ENCODE results near the gene GRM4.

The GRM4 gene

GRCh38 chr6:33997265-33997664 is 148.6 kb downstream of the GRM4 start:
- H3K27me3 ChIP-seq (replicated peaks; ENCODE audit: control insufficient read depth, insufficient read depth, low read length, poor library complexity, severe bottlenecking): no peaks in the 10 kb centered on the region
- DNase-seq: no peak
- H3K9me3 ChIP-seq (ENCODE audit: control insufficient read depth, low read length): no peaks in the 10 kb centered on the region
- H3K4me1 ChIP-seq (ENCODE audit: control insufficient read depth, insufficient read depth, low read length, poor library complexity, severe bottlenecking): no peaks in the 10 kb centered on the region
- H3K36me3 ChIP-seq (ENCODE audit: control insufficient read depth, insufficient read depth, low read length): no peaks in the 10 kb centered on the region
- H3K4me3 ChIP-seq (ENCODE audit: insufficient read depth, low read depth, low read length, poor library complexity, severe bottlenecking): no peak overlapping the region
- H3K27ac ChIP-seq (ENCODE audit: insufficient read depth, low read length, poor library complexity, severe bottlenecking): no peak overlapping the region

DNA sequence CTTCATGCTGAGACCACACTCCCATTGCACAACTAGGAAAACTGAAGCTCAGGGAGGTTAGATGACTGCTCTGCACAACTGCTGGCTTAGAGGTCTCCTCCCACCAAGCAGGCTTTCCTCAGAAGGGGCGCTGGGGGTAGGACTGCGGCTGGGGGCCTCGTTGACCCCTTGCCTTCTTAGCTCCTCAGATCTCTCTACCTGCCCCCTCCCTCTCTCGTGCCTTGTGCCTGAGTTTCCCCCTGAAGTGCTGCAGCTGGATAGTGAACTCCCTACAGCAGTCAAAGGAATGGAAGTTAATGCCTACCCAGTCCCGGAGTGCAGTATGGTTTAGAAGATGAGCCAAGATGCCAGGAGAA is 149.8 kb downstream of the GRM4 start:
- H3K36me3 ChIP-seq (ENCODE audit: control insufficient read depth, insufficient read depth, low read length): no peaks in the 10 kb centered on the region
- no peak overlapping the region for H3K27ac ChIP-seq (ENCODE audit: insufficient read depth, low read length, poor library complexity, severe bottlenecking)
- H3K9me3 ChIP-seq (ENCODE audit: control insufficient read depth, low read length): no peaks in the 10 kb centered on the region
- no peak for DNase-seq
- H3K4me1 ChIP-seq (ENCODE audit: control insufficient read depth, insufficient read depth, low read length, poor library complexity, severe bottlenecking): no peaks in the 10 kb centered on the region
- no peak overlapping the region for H3K4me3 ChIP-seq (ENCODE audit: insufficient read depth, low read depth, low read length, poor library complexity, severe bottlenecking)
- no peaks in the 10 kb centered on the region for H3K27me3 ChIP-seq (replicated peaks; ENCODE audit: control insufficient read depth, insufficient read depth, low read length, poor library complexity, severe bottlenecking)

GRCh38 chr6:33995309-33996119 is 150.4 kb downstream of the GRM4 start:
- H3K27ac ChIP-seq (ENCODE audit: insufficient read depth, low read length, poor library complexity, severe bottlenecking): no peak overlapping the region
- H3K27me3 ChIP-seq (replicated peaks; ENCODE audit: control insufficient read depth, insufficient read depth, low read length, poor library complexity, severe bottlenecking): no peaks in the 10 kb centered on the region
- no peak overlapping the region for H3K4me3 ChIP-seq (ENCODE audit: insufficient read depth, low read depth, low read length, poor library complexity, severe bottlenecking)
- no peak for DNase-seq
- H3K36me3 ChIP-seq (ENCODE audit: control insufficient read depth, insufficient read depth, low read length): no peaks in the 10 kb centered on the region
- no peaks in the 10 kb centered on the region for H3K9me3 ChIP-seq (ENCODE audit: control insufficient read depth, low read length)
- H3K4me1 ChIP-seq (ENCODE audit: control insufficient read depth, insufficient read depth, low read length, poor library complexity, severe bottlenecking): no peaks in the 10 kb centered on the region

DNA sequence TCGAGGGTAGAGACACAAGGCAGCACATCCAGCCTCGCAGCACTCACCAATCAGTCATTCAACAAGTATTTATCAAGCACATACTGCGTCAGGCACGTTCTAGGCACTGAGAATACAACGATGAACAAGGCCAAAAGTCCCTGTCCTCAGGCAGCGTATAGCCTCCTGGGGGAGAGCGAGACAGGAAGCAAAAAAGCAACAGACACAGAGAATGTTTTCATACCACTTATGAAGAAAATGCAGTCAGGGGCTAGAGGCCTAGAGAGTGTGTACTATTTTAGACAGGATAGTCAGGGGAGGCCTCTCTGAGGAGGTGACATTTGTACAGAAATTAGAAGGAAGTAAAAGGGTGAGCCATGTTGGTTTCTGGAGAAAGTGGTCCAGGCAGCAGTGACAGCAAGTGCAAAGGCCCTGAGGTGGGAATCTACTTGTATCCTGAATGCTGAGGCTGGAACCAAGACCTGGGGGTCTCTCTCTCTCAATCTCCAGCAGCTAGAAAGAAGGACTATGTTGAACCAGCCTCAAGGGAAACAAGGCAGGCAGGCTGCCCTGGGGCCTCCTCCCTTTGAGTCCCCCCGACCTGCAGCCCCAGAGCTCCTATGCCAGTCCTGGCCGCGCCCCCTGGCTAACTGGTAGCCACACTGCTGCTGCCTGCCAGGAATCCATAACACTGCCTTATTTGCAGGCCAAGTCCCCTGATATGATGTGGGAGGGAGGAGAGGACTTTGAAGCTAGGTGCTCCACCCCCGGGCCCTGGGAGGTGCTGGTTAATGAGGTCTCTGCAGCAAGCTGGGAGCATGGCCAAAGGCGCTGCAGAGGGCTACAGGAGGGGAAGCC is 151.2 kb downstream of the GRM4 start:
- Histone ChIP-seq H3K36me3 (ENCODE audit: control insufficient read depth, insufficient read depth, low read length) (no peaks in the 10 kb centered on the region), H3K27ac (ENCODE audit: insufficient read depth, low read length, poor library complexity, severe bottlenecking) (no peak overlapping the region), H3K4me1 (ENCODE audit: control insufficient read depth, insufficient read depth, low read length, poor library complexity, severe bottlenecking) (no peaks in the 10 kb centered on the region), H3K9me3 (ENCODE audit: control insufficient read depth, low read length) (no peaks in the 10 kb centered on the region), H3K4me3 (ENCODE audit: insufficient read depth, low read depth, low read length, poor library complexity, severe bottlenecking) (no peak overlapping the region), H3K27me3 (replicated peaks; ENCODE audit: control insufficient read depth, insufficient read depth, low read length, poor library complexity, severe bottlenecking) (no peaks in the 10 kb centered on the region)
- no peak for DNase-seq

- DNase-seq: no peak
- no peaks in the 10 kb centered on the region for H3K27me3 ChIP-seq (replicated peaks; ENCODE audit: control insufficient read depth, insufficient read depth, low read length, poor library complexity, severe bottlenecking)
Observed at GRCh38 chr6:33993653-33994471, 152.0 kb downstream of the GRM4 start.

DNA sequence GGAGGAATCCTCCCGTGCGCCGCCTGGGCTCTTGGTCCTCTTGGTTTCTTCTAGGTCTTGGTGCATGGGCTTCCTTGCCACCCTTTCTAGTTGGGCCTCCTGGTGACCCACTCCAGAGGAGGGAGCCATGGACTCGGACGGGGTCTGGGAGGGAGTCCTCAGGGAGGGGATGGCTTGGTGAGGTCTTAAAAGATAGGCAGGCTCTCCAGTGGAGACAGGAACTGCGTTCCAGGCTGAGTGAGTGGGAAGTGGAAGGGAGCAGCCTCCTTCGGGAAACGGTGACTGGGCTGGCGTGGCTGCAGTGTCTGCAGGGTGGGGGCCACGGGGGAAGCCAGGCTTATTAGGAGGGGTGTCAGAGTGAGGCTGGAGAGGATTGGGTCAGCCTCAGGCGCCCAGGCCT is 152.8 kb downstream of the GRM4 start:
- Histone ChIP-seq H3K36me3 (ENCODE audit: control insufficient read depth, insufficient read depth, low read length) (no peaks in the 10 kb centered on the region), H3K9me3 (ENCODE audit: control insufficient read depth, low read length) (no peaks in the 10 kb centered on the region), H3K27ac (ENCODE audit: insufficient read depth, low read length, poor library complexity, severe bottlenecking) (no peak overlapping the region), H3K4me1 (ENCODE audit: control insufficient read depth, insufficient read depth, low read length, poor library complexity, severe bottlenecking) (no peaks in the 10 kb centered on the region), H3K27me3 (replicated peaks; ENCODE audit: control insufficient read depth, insufficient read depth, low read length, poor library complexity, severe bottlenecking) (no peaks in the 10 kb centered on the region), H3K4me3 (ENCODE audit: insufficient read depth, low read depth, low read length, poor library complexity, severe bottlenecking) (no peak overlapping the region)
- no peak for DNase-seq

More at GRCh38 chr6:33993653-33994471, 152.0 kb downstream of the GRM4 start:
- H3K36me3 ChIP-seq (ENCODE audit: control insufficient read depth, insufficient read depth, low read length): no peaks in the 10 kb centered on the region
- no peaks in the 10 kb centered on the region for H3K9me3 ChIP-seq (ENCODE audit: control insufficient read depth, low read length)
- no peak overlapping the region for H3K4me3 ChIP-seq (ENCODE audit: insufficient read depth, low read depth, low read length, poor library complexity, severe bottlenecking)
- H3K4me1 ChIP-seq (ENCODE audit: control insufficient read depth, insufficient read depth, low read length, poor library complexity, severe bottlenecking): no peaks in the 10 kb centered on the region
- H3K27ac ChIP-seq (ENCODE audit: insufficient read depth, low read length, poor library complexity, severe bottlenecking): no peak overlapping the region

- no peak for DNase-seq
- H3K4me1 ChIP-seq (ENCODE audit: control insufficient read depth, insufficient read depth, low read length, poor library complexity, severe bottlenecking): no peaks in the 10 kb centered on the region
- H3K27me3 ChIP-seq (replicated peaks; ENCODE audit: control insufficient read depth, insufficient read depth, low read length, poor library complexity, severe bottlenecking): no peaks in the 10 kb centered on the region
- H3K4me3 ChIP-seq (ENCODE audit: insufficient read depth, low read depth, low read length, poor library complexity, severe bottlenecking): no peak overlapping the region
- no peaks in the 10 kb centered on the region for H3K9me3 ChIP-seq (ENCODE audit: control insufficient read depth, low read length)
- no peaks in the 10 kb centered on the region for H3K36me3 ChIP-seq (ENCODE audit: control insufficient read depth, insufficient read depth, low read length)
- H3K27ac ChIP-seq (ENCODE audit: insufficient read depth, low read length, poor library complexity, severe bottlenecking): no peak overlapping the region
Observed at GRCh38 chr6:33992191-33992590, 153.7 kb downstream of the GRM4 start.

- no peak overlapping the region for H3K4me3 ChIP-seq (ENCODE audit: insufficient read depth, low read depth, low read length, poor library complexity, severe bottlenecking)
- DNase-seq: no peak
- no peaks in the 10 kb centered on the region for H3K4me1 ChIP-seq (ENCODE audit: control insufficient read depth, insufficient read depth, low read length, poor library complexity, severe bottlenecking)
- H3K27ac ChIP-seq (ENCODE audit: insufficient read depth, low read length, poor library complexity, severe bottlenecking): no peak overlapping the region
- no peaks in the 10 kb centered on the region for H3K36me3 ChIP-seq (ENCODE audit: control insufficient read depth, insufficient read depth, low read length)
- H3K27me3 ChIP-seq (replicated peaks; ENCODE audit: control insufficient read depth, insufficient read depth, low read length, poor library complexity, severe bottlenecking): no peaks in the 10 kb centered on the region
- H3K9me3 ChIP-seq (ENCODE audit: control insufficient read depth, low read length): no peaks in the 10 kb centered on the region
Observed at GRCh38 chr6:33991610-33992009, 154.3 kb downstream of the GRM4 start.

DNA sequence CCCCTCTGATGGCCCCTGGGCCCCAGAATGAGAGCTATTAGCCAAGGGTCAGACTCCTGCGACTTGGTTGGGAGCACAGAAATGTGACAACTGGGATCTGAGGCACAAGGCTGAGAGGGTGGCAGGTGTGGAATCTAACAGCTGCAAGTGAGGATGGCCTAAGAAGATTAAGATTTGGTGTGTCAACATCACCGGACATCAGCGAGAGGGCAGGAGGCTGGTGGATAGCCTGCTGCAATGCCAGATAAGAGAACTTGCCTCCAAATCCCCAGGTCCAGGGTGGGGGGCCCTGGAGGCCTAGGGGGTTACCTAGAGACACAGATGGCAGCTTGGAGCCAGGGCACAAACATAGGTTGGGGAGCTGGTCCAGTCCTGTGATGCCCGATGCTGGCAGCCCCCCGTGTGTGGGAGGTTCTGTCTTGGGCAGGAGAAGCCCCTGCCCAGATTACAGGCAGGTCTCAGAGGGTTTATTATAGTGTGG is 155.8 kb downstream of the GRM4 start:
- Histone ChIP-seq H3K27me3 (replicated peaks; ENCODE audit: control insufficient read depth, insufficient read depth, low read length, poor library complexity, severe bottlenecking) (no peaks in the 10 kb centered on the region), H3K27ac (ENCODE audit: insufficient read depth, low read length, poor library complexity, severe bottlenecking) (no peak overlapping the region), H3K36me3 (ENCODE audit: control insufficient read depth, insufficient read depth, low read length) (no peaks in the 10 kb centered on the region), H3K9me3 (ENCODE audit: control insufficient read depth, low read length) (no peaks in the 10 kb centered on the region), H3K4me1 (ENCODE audit: control insufficient read depth, insufficient read depth, low read length, poor library complexity, severe bottlenecking) (no peaks in the 10 kb centered on the region), H3K4me3 (ENCODE audit: insufficient read depth, low read depth, low read length, poor library complexity, severe bottlenecking) (no peak overlapping the region)
- no peak for DNase-seq
